GM18505 (cell line): Measurements from ENCODE around the gene IFT52.

Experiments used
- ATAC-seq: cut with Tn5 transposase; IDR thresholded peaks from one replicate; pipeline ENCODE4 v1.9.1; 2021; ENCODE audit not compliant: unreplicated experiment
- POLR2A ChIP-seq: IDR thresholded peaks from 4 replicates; pipeline ENCODE4 v1.6.1; 2011; ENCODE audit warnings: borderline replicate concordance; ENCODE audit not compliant: insufficient read depth, insufficient read length; ENCODE audit errors: extremely low read depth

IFT52 gene

DNA sequence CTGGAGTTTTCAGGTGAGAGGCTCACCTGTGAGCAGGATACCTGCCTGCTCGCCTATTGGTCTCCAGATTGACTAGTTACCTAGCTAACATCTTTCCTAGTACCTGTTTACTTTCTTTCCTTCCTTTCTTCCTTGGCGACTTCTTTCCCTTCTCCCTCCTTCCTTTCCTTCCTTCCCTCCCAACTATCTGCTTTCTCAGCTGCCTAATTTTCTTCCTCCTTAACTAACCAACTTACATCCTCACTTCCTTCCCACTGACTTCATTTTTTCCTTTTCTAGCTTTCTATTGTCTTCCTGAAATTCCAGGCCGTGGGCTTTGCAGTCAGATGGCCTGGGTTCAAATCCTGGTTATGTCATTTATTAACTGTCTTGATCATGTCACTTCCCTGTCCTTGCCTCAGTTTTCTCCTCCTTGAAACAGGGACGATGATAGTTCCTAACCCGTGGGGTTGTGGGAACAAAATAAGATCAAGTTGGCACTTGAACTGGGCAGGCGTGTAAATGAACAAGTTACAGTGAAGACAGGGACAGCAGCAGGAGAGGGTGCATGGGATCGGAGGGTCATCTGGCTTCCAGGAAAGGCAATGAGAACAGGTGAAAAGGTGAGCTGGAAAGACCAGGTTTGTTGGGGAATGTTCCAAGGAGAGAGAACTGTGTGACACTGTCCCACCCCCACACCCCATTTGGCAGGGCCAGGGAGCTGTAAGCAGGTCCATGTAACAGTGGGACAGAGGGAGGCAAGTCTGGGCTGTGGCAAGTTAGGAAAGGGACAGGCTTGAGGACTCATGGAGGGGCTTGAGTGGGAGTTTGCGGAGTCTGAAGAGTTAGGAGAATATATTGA lies 31.4 kb upstream of the IFT52 start:
- no peak for ATAC-seq
- no peak for TF ChIP-seq POLR2A

DNA sequence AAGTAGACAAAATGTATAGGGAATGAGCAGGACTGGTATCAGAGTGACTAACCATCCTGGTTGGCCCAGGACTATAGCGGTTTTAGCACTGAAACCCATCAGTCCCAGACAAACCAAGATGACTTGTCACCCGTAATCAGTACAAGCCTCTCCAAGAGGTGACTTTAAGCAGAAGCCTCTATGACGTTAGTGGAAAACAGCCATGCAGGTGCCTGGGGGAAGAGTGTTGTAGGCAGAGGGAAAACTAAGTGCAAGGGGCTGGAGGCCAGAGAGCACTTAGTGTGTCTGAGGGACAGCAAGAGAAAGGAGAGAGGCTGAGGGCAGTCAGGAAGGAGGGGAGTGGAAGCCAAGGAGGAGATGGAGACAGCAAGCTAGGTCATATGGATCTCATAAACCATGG lies 29.8 kb upstream of the IFT52 start:
- TF ChIP-seq POLR2A: no peak
- ATAC-seq: no peak

GRCh38 chr20:43563429-43563828 lies 27.3 kb upstream of the IFT52 start:
- TF ChIP-seq POLR2A: no peak
- ATAC-seq: no peak

GRCh38 chr20:43563991-43564390 lies 26.7 kb upstream of the IFT52 start:
- no peak for TF ChIP-seq POLR2A
- no peak for ATAC-seq

DNA sequence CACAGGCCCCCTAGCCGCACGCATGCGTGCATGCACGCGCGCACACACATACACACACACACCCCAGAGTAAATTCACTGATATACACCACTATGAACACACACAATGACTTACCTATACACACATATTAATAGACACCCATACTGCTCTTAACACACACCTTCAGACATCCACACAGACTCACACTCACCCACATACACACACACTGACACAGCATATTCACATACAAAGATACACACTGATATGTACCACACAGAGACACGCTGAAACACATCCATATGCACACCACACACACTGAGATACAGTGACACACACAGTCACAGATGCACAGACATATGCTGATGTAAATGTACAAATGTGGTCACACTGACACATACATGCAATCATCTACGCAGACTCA lies 26.3 kb upstream of the IFT52 start:
- TF ChIP-seq POLR2A: no peak

GRCh38 chr20:43564993-43565757 lies 25.6 kb upstream of the IFT52 start:
- no peak for TF ChIP-seq POLR2A
- ATAC-seq: no peak

More for the DNA sequence above, 26.3 kb upstream of the IFT52 start:
- no peak for ATAC-seq

DNA sequence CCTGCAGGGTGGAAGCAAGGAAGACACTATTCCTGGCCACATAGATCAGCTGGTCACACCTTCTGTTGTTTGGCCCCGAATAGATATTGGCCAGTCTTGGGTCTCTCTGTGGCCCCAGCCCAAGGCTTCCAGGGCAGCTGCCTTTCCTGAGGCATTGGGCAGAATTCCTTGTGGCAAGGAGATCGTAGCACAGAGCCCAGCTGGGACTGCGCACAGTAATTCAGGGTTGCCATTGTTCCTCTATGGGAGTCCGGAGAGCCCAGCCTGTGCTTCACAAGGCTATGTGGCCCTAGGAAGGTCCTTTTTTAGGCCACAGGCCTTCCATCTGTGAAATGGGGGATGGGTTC lies 25.0 kb upstream of the IFT52 start:
- no peak for TF ChIP-seq POLR2A
- no peak for ATAC-seq

DNA sequence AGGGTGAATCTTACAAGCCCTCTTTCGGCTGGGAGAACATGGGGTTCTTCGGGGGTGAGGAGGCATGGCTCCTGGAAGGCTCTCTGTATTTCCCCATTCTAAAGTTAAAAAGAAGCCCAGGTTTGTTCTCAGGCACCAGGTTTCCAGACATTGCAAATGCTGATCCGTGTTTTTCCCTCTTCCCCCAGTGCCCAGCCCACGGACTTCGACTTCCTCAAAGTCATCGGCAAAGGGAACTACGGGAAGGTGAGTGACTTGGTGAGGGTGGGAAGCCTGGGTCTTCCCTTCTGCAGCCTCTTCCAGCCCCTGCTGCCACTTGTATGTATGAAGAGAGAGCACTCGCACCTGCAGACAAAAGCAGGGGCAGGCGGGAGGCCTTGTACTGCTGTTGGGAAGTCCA lies 23.3 kb upstream of the IFT52 start:
- ATAC-seq: no peak
- no peak for TF ChIP-seq POLR2A

GRCh38 chr20:43568706-43569105 lies 22.0 kb upstream of the IFT52 start:
- TF ChIP-seq POLR2A: no peak
- no peak for ATAC-seq

DNA sequence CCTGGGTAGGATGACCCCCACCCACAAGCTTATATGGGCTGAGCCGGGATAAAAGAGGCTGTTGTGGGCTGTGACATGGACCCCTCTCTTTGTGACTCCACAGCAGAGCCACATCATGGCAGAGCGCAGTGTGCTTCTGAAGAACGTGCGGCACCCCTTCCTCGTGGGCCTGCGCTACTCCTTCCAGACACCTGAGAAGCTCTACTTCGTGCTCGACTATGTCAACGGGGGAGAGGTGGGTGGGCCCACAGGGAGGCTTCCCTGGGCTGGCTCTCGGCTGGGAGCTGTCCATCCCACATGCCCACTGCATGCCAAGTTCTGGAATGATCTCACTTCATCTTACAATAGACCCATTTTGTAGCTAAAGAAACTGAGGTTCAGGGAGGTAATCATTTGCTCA lies 21.5 kb upstream of the IFT52 start:
- no peak for TF ChIP-seq POLR2A
- ATAC-seq: no peak

GRCh38 chr20:43570496-43570895 lies 20.2 kb upstream of the IFT52 start:
- no peak for ATAC-seq
- no peak for TF ChIP-seq POLR2A

GRCh38 chr20:43571310-43571709 lies 19.4 kb upstream of the IFT52 start:
- ATAC-seq: no peak
- no peak for TF ChIP-seq POLR2A

DNA sequence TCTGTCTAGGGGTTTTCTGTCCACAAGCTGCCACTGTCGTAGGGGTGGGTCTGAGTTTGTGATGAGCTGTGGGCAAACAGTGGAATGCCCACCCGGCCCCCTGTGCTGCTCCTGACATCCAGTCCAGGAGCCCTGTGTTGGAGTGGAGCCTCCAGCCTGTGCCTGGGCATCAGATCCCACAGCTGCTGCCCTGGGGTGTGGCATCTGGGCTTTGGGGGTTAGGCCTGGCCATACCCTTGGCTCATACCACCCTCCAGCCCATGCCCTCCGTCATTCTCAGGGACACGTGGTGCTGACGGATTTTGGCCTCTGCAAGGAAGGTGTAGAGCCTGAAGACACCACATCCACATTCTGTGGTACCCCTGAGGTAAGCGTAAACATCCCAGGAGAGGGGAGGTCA lies 19.0 kb upstream of the IFT52 start:
- TF ChIP-seq POLR2A: no peak
- ATAC-seq: no peak

DNA sequence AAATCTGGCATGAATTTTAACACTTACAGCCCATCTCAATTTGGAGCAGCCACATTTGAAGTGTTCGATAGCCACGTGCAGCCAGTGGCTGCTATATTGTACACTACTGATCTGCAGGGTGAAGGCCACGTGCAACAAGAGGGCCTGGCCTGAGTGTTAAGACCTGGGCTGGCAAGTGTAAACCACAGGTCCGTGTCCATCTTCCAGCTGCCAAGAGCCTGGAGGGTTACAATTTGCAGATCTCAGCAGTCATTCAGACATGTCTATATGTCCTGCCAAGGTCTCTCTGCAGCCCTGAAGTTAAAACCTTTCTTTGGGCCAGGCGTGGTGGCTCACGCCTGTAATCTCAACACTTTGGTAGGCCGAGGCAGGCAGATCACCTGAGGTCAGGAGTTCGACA lies 17.8 kb upstream of the IFT52 start:
- ATAC-seq: no peak

More for the DNA sequence above, 17.8 kb upstream of the IFT52 start:
- no peak for TF ChIP-seq POLR2A
